Measurements from ENCODE around the gene PTPN14.

GRCh38 chr1:214451596-214451995, 99.8 kb downstream of the PTPN14 start:
- TF ChIP-seq, protein P1, sequence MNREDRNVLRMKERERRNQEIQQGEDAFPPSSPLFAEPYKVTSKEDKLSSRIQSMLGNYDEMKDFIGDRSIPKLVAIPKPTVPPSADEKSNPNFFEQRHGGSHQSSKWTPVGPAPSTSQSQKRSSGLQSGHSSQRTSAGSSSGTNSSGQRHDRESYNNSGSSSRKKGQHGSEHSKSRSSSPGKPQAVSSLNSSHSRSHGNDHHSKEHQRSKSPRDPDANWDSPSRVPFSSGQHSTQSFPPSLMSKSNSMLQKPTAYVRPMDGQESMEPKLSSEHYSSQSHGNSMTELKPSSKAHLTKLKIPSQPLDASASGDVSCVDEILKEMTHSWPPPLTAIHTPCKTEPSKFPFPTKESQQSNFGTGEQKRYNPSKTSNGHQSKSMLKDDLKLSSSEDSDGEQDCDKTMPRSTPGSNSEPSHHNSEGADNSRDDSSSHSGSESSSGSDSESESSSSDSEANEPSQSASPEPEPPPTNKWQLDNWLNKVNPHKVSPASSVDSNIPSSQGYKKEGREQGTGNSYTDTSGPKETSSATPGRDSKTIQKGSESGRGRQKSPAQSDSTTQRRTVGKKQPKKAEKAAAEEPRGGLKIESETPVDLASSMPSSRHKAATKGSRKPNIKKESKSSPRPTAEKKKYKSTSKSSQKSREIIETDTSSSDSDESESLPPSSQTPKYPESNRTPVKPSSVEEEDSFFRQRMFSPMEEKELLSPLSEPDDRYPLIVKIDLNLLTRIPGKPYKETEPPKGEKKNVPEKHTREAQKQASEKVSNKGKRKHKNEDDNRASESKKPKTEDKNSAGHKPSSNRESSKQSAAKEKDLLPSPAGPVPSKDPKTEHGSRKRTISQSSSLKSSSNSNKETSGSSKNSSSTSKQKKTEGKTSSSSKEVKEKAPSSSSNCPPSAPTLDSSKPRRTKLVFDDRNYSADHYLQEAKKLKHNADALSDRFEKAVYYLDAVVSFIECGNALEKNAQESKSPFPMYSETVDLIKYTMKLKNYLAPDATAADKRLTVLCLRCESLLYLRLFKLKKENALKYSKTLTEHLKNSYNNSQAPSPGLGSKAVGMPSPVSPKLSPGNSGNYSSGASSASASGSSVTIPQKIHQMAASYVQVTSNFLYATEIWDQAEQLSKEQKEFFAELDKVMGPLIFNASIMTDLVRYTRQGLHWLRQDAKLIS (CRISPR knock-in tag; IDR thresholded peaks at IDR 0.05; ENCODE audit: borderline replicate concordance) = no peak
- TF ChIP-seq TEAD1 (CRISPR knock-in tag; IDR thresholded peaks at IDR 0.05) (no peak), ZBTB21 (CRISPR knock-in tag; IDR thresholded peaks at IDR 0.05; ENCODE audit: borderline replicate concordance) (no peak), KAT7 (CRISPR knock-in tag; IDR thresholded peaks at IDR 0.05; ENCODE audit: borderline replicate concordance) (no peak), ZNF138 (CRISPR knock-in tag; conservative IDR thresholded peaks at IDR 0.05) (no peak), MAX (CRISPR knock-in tag; IDR thresholded peaks at IDR 0.05) (no peak), ZNF263 (CRISPR knock-in tag; IDR thresholded peaks at IDR 0.05; ENCODE audit: low read depth) (no peak), TCF7 (CRISPR knock-in tag; IDR thresholded peaks at IDR 0.05; ENCODE audit: low read depth) (no peak), CTCF (IDR thresholded peaks at IDR 0.05) (no peak), NR2C2 (CRISPR knock-in tag; IDR thresholded peaks at IDR 0.05) (no peak), MYBL2 (CRISPR knock-in tag; IDR thresholded peaks at IDR 0.05) (no peak)
- TF ChIP-seq, protein P2, sequence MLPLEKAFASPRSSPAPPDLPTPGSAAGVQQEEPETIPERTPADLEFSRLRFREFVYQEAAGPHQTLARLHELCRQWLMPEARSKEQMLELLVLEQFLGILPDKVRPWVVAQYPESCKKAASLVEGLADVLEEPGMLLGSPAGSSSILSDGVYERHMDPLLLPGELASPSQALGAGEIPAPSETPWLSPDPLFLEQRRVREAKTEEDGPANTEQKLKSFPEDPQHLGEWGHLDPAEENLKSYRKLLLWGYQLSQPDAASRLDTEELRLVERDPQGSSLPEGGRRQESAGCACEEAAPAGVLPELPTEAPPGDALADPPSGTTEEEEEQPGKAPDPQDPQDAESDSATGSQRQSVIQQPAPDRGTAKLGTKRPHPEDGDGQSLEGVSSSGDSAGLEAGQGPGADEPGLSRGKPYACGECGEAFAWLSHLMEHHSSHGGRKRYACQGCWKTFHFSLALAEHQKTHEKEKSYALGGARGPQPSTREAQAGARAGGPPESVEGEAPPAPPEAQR (CRISPR knock-in tag; IDR thresholded peaks at IDR 0.05) = no peak
- TF ChIP-seq, protein P3, sequence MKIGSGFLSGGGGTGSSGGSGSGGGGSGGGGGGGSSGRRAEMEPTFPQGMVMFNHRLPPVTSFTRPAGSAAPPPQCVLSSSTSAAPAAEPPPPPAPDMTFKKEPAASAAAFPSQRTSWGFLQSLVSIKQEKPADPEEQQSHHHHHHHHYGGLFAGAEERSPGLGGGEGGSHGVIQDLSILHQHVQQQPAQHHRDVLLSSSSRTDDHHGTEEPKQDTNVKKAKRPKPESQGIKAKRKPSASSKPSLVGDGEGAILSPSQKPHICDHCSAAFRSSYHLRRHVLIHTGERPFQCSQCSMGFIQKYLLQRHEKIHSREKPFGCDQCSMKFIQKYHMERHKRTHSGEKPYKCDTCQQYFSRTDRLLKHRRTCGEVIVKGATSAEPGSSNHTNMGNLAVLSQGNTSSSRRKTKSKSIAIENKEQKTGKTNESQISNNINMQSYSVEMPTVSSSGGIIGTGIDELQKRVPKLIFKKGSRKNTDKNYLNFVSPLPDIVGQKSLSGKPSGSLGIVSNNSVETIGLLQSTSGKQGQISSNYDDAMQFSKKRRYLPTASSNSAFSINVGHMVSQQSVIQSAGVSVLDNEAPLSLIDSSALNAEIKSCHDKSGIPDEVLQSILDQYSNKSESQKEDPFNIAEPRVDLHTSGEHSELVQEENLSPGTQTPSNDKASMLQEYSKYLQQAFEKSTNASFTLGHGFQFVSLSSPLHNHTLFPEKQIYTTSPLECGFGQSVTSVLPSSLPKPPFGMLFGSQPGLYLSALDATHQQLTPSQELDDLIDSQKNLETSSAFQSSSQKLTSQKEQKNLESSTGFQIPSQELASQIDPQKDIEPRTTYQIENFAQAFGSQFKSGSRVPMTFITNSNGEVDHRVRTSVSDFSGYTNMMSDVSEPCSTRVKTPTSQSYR (CRISPR knock-in tag; IDR thresholded peaks at IDR 0.05) = no peak
